Bronchial epithelial cell (primary cell): ENCODE measurements around the gene SPECC1. TPM values are rescaled to one million over a fixed set of nuclear protein-coding genes. Genes with fewer than 3 reads are reported as not detected.

Source experiments
- DNase-seq: peaks from one replicate; pipeline ENCODE4 v3.0.0-alpha.2; 2010; ENCODE audit warnings: low read depth
- FAIRE-seq: peaks from 2 replicates; lab custom pipeline; 2011; peaks lifted over from hg19 to GRCh38; lab: Jason Lieb, UNC
- H3K27me3 ChIP-seq: 2 replicates; pipeline ENCODE4 v1.5.1; 2011; ENCODE audit warnings: low read length; ENCODE audit not compliant: control insufficient read depth, insufficient read depth
- H3K36me3 ChIP-seq: 2 replicates; pipeline ENCODE4 v1.5.1; 2011; ENCODE audit warnings: low read length; ENCODE audit not compliant: control insufficient read depth, insufficient read depth
- H3K4me3 ChIP-seq: 2 replicates; pipeline ENCODE4 v1.5.1; 2011; ENCODE audit warnings: mild to moderate bottlenecking, low read depth, low read length, control low read depth
- total RNA-seq: library from RNA; depleted of rRNA; stranded (reverse); fragments of >200 nt; gene quantifications from 2 replicates; pipeline ENCODE4 v1.2.1, GENCODE V29; 2014
- TF ChIP-seq, protein P1 (sequence below): IDR thresholded peaks from 2 replicates; pipeline ENCODE4 v1.5.1; 2011; ENCODE audit warnings: mild to moderate bottlenecking, moderate library complexity, low read length, control low read depth, inconsistent platforms; ENCODE audit not compliant: insufficient read depth, severe bottlenecking

Gene SPECC1
- total RNA-seq, 1 donor from 2014 or later = 57.1 TPM

DNA sequence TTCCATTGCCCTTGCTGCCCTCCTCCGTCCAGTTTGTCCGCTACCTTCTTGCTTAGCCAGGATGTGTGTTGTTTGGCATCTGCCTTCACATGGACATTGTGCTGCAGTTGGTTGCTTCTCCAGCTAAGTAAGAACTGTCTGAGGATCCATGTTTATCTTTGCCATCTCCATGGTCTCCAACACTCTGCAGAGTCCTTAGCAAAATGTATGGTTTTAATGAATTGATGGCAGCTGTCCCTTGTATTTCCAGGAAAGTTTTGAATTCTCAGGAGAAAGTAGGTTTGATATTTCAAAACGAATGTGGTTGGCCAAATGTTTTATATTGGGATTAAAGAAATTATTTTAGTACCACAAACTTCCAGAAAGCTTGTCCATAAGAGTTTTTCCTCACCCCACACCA lies 160.9 kb downstream of the SPECC1 start:
- TF ChIP-seq, protein P1, sequence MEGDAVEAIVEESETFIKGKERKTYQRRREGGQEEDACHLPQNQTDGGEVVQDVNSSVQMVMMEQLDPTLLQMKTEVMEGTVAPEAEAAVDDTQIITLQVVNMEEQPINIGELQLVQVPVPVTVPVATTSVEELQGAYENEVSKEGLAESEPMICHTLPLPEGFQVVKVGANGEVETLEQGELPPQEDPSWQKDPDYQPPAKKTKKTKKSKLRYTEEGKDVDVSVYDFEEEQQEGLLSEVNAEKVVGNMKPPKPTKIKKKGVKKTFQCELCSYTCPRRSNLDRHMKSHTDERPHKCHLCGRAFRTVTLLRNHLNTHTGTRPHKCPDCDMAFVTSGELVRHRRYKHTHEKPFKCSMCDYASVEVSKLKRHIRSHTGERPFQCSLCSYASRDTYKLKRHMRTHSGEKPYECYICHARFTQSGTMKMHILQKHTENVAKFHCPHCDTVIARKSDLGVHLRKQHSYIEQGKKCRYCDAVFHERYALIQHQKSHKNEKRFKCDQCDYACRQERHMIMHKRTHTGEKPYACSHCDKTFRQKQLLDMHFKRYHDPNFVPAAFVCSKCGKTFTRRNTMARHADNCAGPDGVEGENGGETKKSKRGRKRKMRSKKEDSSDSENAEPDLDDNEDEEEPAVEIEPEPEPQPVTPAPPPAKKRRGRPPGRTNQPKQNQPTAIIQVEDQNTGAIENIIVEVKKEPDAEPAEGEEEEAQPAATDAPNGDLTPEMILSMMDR = no peak
- peak; percentile 55 for FAIRE-seq

DNA sequence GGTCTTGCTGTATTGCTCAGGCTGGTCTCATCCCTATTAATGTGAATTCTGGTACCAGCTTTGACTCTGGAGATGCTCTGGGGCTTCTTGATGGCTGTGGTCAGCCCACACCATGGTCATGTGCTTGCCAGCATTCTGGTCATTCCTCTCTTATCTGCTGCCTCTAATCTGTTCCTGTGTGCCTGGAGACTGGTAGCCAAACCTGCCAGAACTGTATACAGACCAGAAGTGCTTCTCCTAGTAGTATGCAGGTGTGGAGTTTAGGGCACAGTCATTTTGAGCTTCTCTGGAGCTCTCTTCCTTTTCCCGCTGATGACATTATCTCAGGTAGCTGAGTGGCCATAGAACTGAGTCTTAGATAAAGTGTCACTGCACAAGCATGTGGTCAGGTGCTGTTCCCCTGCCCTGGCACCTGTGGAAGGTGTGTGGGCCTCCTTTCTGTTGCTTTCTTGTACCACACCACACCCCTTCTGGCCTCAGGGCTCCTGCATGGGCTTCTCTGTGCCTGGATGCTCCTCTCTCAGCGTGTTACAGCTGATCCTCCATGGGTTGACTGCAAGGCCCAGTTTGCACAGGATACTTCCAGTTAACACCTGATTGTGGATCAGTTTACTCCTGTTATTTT lies 162.7 kb downstream of the SPECC1 start:
- TF ChIP-seq, protein P1 = no peak
- Histone ChIP-seq H3K27me3 (no peaks in the 10 kb centered on the region), H3K4me3 (no peak overlapping the region), H3K36me3 (no peaks in the 10 kb centered on the region)
- DNase-seq (no peak), FAIRE-seq (no peak)

More for the DNA sequence above, 160.9 kb downstream of the SPECC1 start:
- no peak for DNase-seq
- Histone ChIP-seq H3K27me3 (no peaks in the 10 kb centered on the region), H3K36me3 (no peaks in the 10 kb centered on the region), H3K4me3 (no peak overlapping the region)

DNA sequence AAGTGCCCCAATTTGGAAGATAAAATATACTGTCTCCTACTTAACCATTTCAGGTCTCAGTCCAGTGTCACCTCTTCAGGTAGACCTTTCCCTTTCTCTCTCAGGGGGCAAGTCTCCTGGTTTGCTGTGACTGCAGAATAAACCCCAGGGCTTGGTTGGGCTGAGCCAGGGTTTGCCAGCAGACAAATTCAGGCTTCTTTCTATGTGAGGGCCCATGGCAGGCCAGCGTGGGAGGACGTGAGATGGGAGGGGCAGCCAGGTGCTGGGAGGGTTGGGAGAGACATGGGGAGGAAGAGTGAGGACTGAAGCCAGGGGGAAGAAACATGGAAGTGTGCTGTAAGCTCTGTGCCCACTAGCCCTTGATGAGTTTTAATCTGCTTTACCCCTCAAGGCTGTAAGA lies 163.2 kb downstream of the SPECC1 start:
- no peaks in the 10 kb centered on the region for H3K36me3 ChIP-seq
- H3K27me3 ChIP-seq = no peaks in the 10 kb centered on the region
- DNase-seq (no peak), FAIRE-seq (no peak)
- H3K4me3 ChIP-seq = no peak overlapping the region
- TF ChIP-seq, protein P1 = no peak

DNA sequence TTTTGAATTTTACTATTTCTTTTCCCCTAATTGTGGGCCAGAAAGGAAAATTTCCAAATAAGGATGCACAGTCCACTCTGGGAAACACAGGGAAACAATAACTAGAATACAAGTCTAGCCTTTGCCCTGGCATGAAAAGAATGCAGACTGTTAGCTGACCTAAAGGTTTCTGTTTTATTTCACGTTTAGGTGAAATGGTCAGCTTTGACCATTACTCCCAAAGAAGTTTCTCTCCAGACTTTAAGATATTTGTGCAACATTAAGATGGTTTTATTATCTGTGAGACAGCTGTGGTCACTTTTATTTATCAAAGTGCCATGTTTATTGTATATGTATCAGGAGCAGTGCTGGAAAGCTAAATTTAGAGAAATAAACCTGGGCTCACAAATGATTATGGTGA lies 163.9 kb downstream of the SPECC1 start:
- H3K36me3 ChIP-seq = no peaks in the 10 kb centered on the region
- TF ChIP-seq, protein P1 = no peak
- DNase-seq (no peak), FAIRE-seq (no peak)
- no peaks in the 10 kb centered on the region for H3K27me3 ChIP-seq
- no peak overlapping the region for H3K4me3 ChIP-seq

DNA sequence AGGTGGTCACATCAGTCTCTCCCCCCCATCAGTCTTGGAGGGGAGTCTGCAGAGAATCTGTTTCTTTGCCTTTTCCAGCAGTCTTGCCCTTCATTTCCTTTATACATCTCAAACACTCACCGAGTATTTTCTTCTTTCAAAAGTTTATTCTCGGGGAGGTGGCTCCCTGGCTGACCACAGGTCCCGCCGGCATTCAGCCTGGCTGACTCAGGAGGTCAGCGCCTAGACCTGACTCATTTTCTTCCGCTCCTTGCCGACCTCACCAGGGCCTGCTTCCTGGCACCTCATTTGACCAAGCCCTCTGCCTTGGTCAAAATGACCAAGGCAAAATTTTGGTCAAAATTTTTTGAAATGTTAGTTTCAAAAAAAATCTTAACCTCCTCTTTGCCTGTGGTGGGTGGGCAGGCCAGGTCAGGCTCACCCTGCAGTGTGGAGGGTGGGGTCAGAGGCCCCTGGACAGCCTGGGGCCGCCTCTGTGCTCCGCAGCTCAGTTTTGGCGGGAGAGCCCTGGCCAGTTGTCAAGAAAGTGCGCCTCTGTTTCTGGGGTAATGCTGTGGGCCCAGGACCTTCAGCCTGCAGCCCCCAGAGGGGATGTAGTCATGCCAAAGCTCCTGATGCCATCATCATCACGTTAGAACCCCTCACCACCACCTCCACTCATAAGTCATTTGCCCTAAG lies 165.6 kb downstream of the SPECC1 start:
- Histone ChIP-seq H3K4me3 (no peak overlapping the region), H3K27me3 (no peaks in the 10 kb centered on the region), H3K36me3 (no peaks in the 10 kb centered on the region)
- TF ChIP-seq, protein P1 = no peak
- DNase-seq = peak; percentile 26
- no peak for FAIRE-seq
